ENCODE measurements around the gene ZKSCAN8.

The ZKSCAN8 gene

DNA sequence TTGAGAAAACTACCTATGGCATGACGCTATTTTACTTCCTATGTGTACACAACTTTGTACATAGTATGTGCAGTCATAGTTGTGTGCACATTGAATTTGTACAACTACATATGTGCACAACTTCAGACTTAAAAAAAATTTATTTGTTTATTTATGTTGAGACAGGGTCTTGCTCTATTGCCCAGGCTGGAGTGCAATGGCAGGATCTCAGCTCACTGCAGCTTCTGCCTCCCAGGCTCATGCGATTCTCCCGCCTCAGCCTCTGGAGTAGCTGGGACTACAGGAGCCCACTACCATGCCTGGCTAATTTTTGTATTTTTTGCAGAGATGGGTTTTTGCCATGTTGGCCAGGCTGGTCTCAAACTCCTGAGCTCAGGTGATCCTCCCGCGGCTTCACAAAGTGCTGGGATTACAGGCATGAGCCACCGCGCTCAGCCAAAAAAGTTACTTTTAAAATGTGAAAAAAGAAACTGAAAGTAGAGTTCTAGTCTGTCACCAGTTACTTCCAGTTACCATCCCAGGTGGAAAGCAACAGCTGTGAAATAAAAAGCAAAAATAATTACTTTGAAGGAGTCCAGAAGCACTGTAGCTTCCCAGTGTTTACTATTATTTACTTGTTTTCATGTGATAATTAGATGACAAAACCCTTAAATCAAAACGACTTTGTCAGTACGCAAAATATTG is 1.7 kb upstream of the ZKSCAN8 start:
- peaks cover 29% of the 10 kb centered on the region; the same call in 1 of the 2 replicates for H3K27me3 ChIP-seq (ENCODE audit: insufficient read depth, low read length)
- WGBS, result 90% methylated on average over 9 of the region's 9 CpGs
- H3K9ac ChIP-seq (ENCODE audit: low read depth, low read length), result no peak overlapping the region
- H3K9me3 ChIP-seq (ENCODE audit: insufficient read depth, low read depth, low read length), result no peaks in the 10 kb centered on the region
- no peak overlapping the region for H3K27ac ChIP-seq (ENCODE audit: low read depth, low read length)
- H3K4me1 ChIP-seq (ENCODE audit: insufficient read depth, low read length), result peaks cover 15% of the 10 kb centered on the region
- no peak overlapping the region for H3K4me3 ChIP-seq (ENCODE audit: low read length)
- H3K36me3 ChIP-seq (ENCODE audit: insufficient read depth, low read length), result peaks cover 16% of the 10 kb centered on the region

- Histone ChIP-seq H3K36me3 (ENCODE audit: insufficient read depth, low read length) (peaks cover 22% of the 10 kb centered on the region), H3K4me3 (ENCODE audit: low read length) (no peak overlapping the region), H3K4me1 (ENCODE audit: insufficient read depth, low read length) (peaks cover 12% of the 10 kb centered on the region), H3K27me3 (ENCODE audit: insufficient read depth, low read length) (peaks cover 29% of the 10 kb centered on the region; the same call in 1 of the 2 replicates), H3K27ac (ENCODE audit: low read depth, low read length) (no peak overlapping the region), H3K9ac (ENCODE audit: low read depth, low read length) (no peak overlapping the region), H3K9me3 (ENCODE audit: insufficient read depth, low read depth, low read length) (no peaks in the 10 kb centered on the region)
- 86% methylated on average over 5 of the region's 5 CpGs for WGBS
Observed at GRCh38 chr6:28140616-28141015, 1.1 kb upstream of the ZKSCAN8 start.

- Histone ChIP-seq H3K27me3 (ENCODE audit: insufficient read depth, low read length) (peaks cover 29% of the 10 kb centered on the region; the same call in 1 of the 2 replicates), H3K4me3 (ENCODE audit: low read length) (peak overlapping the region; percentile 92), H3K9me3 (ENCODE audit: insufficient read depth, low read depth, low read length) (no peaks in the 10 kb centered on the region), H3K36me3 (ENCODE audit: insufficient read depth, low read length) (peaks cover 38% of the 10 kb centered on the region), H3K27ac (ENCODE audit: low read depth, low read length) (no peak overlapping the region), H3K4me1 (ENCODE audit: insufficient read depth, low read length) (peaks cover 6% of the 10 kb centered on the region), H3K9ac (ENCODE audit: low read depth, low read length) (peak overlapping the region; percentile 89)
- 0% methylated on average over 1 of the region's 4 CpGs for WGBS
Observed at GRCh38 chr6:28142446-28142845, 763 bp downstream of the ZKSCAN8 start.

- H3K27ac ChIP-seq (ENCODE audit: low read depth, low read length), result no peak overlapping the region
- WGBS, result 100% methylated on average over 1 of the region's 1 CpG
- no peak overlapping the region for H3K9ac ChIP-seq (ENCODE audit: low read depth, low read length)
- peaks cover 10% of the 10 kb centered on the region; the same call in 1 of the 2 replicates for H3K27me3 ChIP-seq (ENCODE audit: insufficient read depth, low read length)
- H3K4me3 ChIP-seq (ENCODE audit: low read length), result no peak overlapping the region
- H3K4me1 ChIP-seq (ENCODE audit: insufficient read depth, low read length), result no peaks in the 10 kb centered on the region; the same call in 1 of the 2 replicates
- H3K9me3 ChIP-seq (ENCODE audit: insufficient read depth, low read depth, low read length), result no peaks in the 10 kb centered on the region
- H3K36me3 ChIP-seq (ENCODE audit: insufficient read depth, low read length), result peaks cover 66% of the 10 kb centered on the region
Observed at GRCh38 chr6:28145231-28145630, 3.5 kb downstream of the ZKSCAN8 start.

- no peak overlapping the region for H3K9ac ChIP-seq (ENCODE audit: low read depth, low read length)
- no peaks in the 10 kb centered on the region for H3K4me1 ChIP-seq (ENCODE audit: insufficient read depth, low read length)
- H3K27me3 ChIP-seq (ENCODE audit: insufficient read depth, low read length), result no peaks in the 10 kb centered on the region
- H3K4me3 ChIP-seq (ENCODE audit: low read length), result no peak overlapping the region
- H3K27ac ChIP-seq (ENCODE audit: low read depth, low read length), result no peak overlapping the region
- peaks cover 14% of the 10 kb centered on the region; the same call in 1 of the 2 replicates for H3K9me3 ChIP-seq (ENCODE audit: insufficient read depth, low read depth, low read length)
- WGBS, result 96% methylated on average over 2 of the region's 2 CpGs
- peaks cover 100% of the 10 kb centered on the region for H3K36me3 ChIP-seq (ENCODE audit: insufficient read depth, low read length)
Observed at GRCh38 chr6:28152531-28152930, 10.8 kb downstream of the ZKSCAN8 start.

GRCh38 chr6:28153546-28153945 is 11.9 kb downstream of the ZKSCAN8 start:
- Histone ChIP-seq H3K4me3 (ENCODE audit: low read length) (no peak overlapping the region), H3K36me3 (ENCODE audit: insufficient read depth, low read length) (peaks cover 93% of the 10 kb centered on the region), H3K9me3 (ENCODE audit: insufficient read depth, low read depth, low read length) (peaks cover 14% of the 10 kb centered on the region; the same call in 1 of the 2 replicates), H3K27ac (ENCODE audit: low read depth, low read length) (no peak overlapping the region), H3K9ac (ENCODE audit: low read depth, low read length) (no peak overlapping the region), H3K4me1 (ENCODE audit: insufficient read depth, low read length) (no peaks in the 10 kb centered on the region), H3K27me3 (ENCODE audit: insufficient read depth, low read length) (no peaks in the 10 kb centered on the region)
- 96% methylated on average over 1 of the region's 1 CpG for WGBS

GRCh38 chr6:28154357-28154756 is 12.7 kb downstream of the ZKSCAN8 start:
- H3K27me3 ChIP-seq (ENCODE audit: insufficient read depth, low read length), result no peaks in the 10 kb centered on the region
- no peak overlapping the region for H3K27ac ChIP-seq (ENCODE audit: low read depth, low read length)
- H3K9me3 ChIP-seq (ENCODE audit: insufficient read depth, low read depth, low read length), result peaks cover 14% of the 10 kb centered on the region; the same call in 1 of the 2 replicates
- H3K9ac ChIP-seq (ENCODE audit: low read depth, low read length), result no peak overlapping the region
- no peak overlapping the region for H3K4me3 ChIP-seq (ENCODE audit: low read length)
- H3K36me3 ChIP-seq (ENCODE audit: insufficient read depth, low read length), result peaks cover 85% of the 10 kb centered on the region
- no peaks in the 10 kb centered on the region for H3K4me1 ChIP-seq (ENCODE audit: insufficient read depth, low read length)

DNA sequence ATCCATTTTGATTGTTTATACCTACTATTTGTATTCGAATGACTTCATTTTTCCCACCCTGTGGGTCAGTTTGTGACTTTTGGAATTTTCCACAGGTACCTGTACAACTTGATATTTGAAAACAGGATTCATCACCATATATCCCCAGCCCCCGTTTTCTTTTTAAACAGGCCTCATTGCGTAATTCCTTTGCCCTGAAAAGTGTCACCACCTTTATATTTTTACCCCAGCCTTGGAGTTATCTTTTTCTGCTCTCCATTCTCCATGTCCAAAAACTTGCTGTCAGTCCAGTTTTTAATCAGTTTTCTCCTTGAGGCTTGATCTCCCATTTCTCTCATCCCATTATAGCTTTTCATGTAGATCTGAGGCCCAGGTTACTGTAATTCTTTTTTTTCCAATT is 16.6 kb downstream of the ZKSCAN8 start:
- H3K9me3 ChIP-seq (ENCODE audit: insufficient read depth, low read depth, low read length), result no peaks in the 10 kb centered on the region
- peaks cover 45% of the 10 kb centered on the region for H3K36me3 ChIP-seq (ENCODE audit: insufficient read depth, low read length)
- 97% methylated on average over 3 of the region's 3 CpGs for WGBS
- H3K27me3 ChIP-seq (ENCODE audit: insufficient read depth, low read length), result peaks cover 12% of the 10 kb centered on the region; the same call in 1 of the 2 replicates
- H3K4me3 ChIP-seq (ENCODE audit: low read length), result no peak overlapping the region
- no peak overlapping the region for H3K27ac ChIP-seq (ENCODE audit: low read depth, low read length)
- no peak overlapping the region for H3K9ac ChIP-seq (ENCODE audit: low read depth, low read length)
- H3K4me1 ChIP-seq (ENCODE audit: insufficient read depth, low read length), result no peaks in the 10 kb centered on the region

DNA sequence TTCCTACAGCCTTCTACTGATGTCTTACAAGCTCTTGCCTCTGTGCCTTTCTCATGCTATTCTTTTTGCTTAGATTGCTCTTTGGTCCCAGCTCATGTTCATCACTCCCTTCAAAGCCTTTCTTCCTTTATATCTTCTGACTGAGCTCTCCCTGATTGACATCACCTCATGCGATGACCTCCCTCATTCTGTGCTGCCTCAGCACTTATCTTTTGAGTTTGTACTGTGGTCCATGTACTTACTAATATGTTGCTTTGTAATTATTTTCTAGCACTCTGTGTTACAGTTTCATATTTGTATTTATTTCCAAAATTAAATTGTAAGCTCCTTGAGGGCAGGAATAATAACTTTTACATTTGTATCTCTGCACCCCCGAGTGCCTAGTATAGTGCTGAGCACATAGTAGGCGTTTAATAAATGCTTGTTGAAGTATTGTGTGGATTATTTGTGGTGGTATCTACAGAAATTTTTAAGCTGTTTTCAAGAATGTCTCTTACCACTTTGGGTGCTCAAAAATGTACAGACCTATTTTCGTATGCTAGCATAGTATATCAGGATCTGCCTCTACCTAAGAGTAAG is 17.4 kb downstream of the ZKSCAN8 start:
- WGBS, result 90% methylated on average over 4 of the region's 4 CpGs
- Histone ChIP-seq H3K27me3 (ENCODE audit: insufficient read depth, low read length) (peaks cover 14% of the 10 kb centered on the region), H3K4me1 (ENCODE audit: insufficient read depth, low read length) (no peaks in the 10 kb centered on the region), H3K9ac (ENCODE audit: low read depth, low read length) (no peak overlapping the region), H3K4me3 (ENCODE audit: low read length) (no peak overlapping the region), H3K27ac (ENCODE audit: low read depth, low read length) (no peak overlapping the region), H3K9me3 (ENCODE audit: insufficient read depth, low read depth, low read length) (no peaks in the 10 kb centered on the region), H3K36me3 (ENCODE audit: insufficient read depth, low read length) (peaks cover 37% of the 10 kb centered on the region)

GRCh38 chr6:28160233-28160632 is 18.6 kb downstream of the ZKSCAN8 start:
- Histone ChIP-seq H3K27ac (ENCODE audit: low read depth, low read length) (no peak overlapping the region), H3K4me3 (ENCODE audit: low read length) (no peak overlapping the region), H3K36me3 (ENCODE audit: insufficient read depth, low read length) (peaks cover 26% of the 10 kb centered on the region), H3K27me3 (ENCODE audit: insufficient read depth, low read length) (peaks cover 25% of the 10 kb centered on the region), H3K9me3 (ENCODE audit: insufficient read depth, low read depth, low read length) (no peaks in the 10 kb centered on the region), H3K4me1 (ENCODE audit: insufficient read depth, low read length) (no peaks in the 10 kb centered on the region), H3K9ac (ENCODE audit: low read depth, low read length) (no peak overlapping the region)
- 94% methylated on average over 2 of the region's 2 CpGs for WGBS

DNA sequence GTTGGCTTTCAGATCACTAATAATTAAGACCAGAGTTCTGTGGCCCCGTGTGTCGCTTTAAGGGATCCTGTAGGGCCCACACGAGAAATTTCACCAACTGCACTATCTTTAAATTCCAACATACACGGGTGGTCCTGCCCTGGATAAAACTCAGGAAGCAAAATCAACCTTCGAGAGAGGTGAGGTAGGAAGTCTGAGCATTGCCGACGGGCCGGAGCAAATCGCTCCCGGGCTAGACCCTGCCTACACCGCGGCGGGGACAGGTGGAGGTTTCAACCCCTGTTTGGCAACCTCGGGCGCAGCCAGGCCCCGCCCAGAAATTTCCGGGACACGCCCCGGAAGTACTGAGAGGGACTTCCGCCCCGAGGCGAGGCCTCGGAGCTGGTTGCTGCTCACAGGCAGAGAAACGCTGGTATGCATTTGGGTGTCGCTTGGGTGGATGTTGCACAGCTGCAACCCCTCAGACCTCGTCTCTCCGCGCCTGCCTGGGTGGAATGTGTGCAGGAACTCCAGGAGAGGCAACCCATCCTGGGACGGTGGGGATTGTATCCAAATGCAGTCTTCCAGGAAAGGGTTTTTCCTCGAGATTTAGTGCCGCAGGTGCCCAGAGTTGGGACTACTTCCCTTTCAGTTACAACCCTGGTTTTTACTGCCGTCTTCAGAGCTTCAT is 19.9 kb downstream of the ZKSCAN8 start:
- Histone ChIP-seq H3K36me3 (ENCODE audit: insufficient read depth, low read length) (peaks cover 13% of the 10 kb centered on the region), H3K9me3 (ENCODE audit: insufficient read depth, low read depth, low read length) (no peaks in the 10 kb centered on the region), H3K27ac (ENCODE audit: low read depth, low read length) (no peak overlapping the region), H3K4me1 (ENCODE audit: insufficient read depth, low read length) (no peaks in the 10 kb centered on the region), H3K27me3 (ENCODE audit: insufficient read depth, low read length) (peaks cover 35% of the 10 kb centered on the region), H3K4me3 (ENCODE audit: low read length) (peak overlapping the region; percentile 58), H3K9ac (ENCODE audit: low read depth, low read length) (peak overlapping the region; percentile 36; the same call in 1 of the 2 replicates)
- 52% methylated on average over 32 of the region's 32 CpGs for WGBS
